Adipocyte (in vitro differentiated cells): Measurements from ENCODE around the gene PSMD8.
A peak's percentile ranks its signal among the peaks of the same experiment; 100 is the strongest.

Experiments used
- DNase-seq: peaks from one replicate; pipeline ENCODE4 v3.0.0-alpha.2; 2015; ENCODE audit warnings: low read depth
- H3K27me3 ChIP-seq: replicated peaks from 2 replicates; pipeline ENCODE4 v1.7.0; 2013; ENCODE audit warnings: mild to moderate bottlenecking, low read length, moderate library complexity; ENCODE audit not compliant: control insufficient read depth, insufficient read depth
- H3K36me3 ChIP-seq: 2 replicates; pipeline ENCODE4 v1.7.0; 2013; ENCODE audit warnings: low read length, mild to moderate bottlenecking, moderate library complexity; ENCODE audit not compliant: control insufficient read depth, insufficient read depth, severe bottlenecking
- H3K4me1 ChIP-seq: 2 replicates; pipeline ENCODE4 v1.7.0; 2013; ENCODE audit warnings: mild to moderate bottlenecking, low read length, moderate library complexity; ENCODE audit not compliant: control insufficient read depth, insufficient read depth
- H3K4me3 ChIP-seq: 2 replicates; pipeline ENCODE4 v1.7.0; 2013; ENCODE audit warnings: mild to moderate bottlenecking, low read length, moderate library complexity
- H3K9ac ChIP-seq: 2 replicates; pipeline ENCODE4 v1.7.0; 2013; ENCODE audit warnings: mild to moderate bottlenecking, low read length, moderate library complexity
- H3K9me3 ChIP-seq: 2 replicates; pipeline ENCODE4 v1.7.0; 2013; ENCODE audit warnings: mild to moderate bottlenecking, low read length, moderate library complexity; ENCODE audit not compliant: control insufficient read depth

Gene PSMD8

GRCh38 chr19:38389101-38389925 lies 14.9 kb downstream of the PSMD8 start:
- Histone ChIP-seq H3K4me3 (peak overlapping the region; percentile 74), H3K9ac (peak overlapping the region; percentile 54), H3K4me1 (peaks cover 19% of the 10 kb centered on the region), H3K9me3 (no peaks in the 10 kb centered on the region), H3K27me3 (no peaks in the 10 kb centered on the region), H3K36me3 (peaks cover 4% of the 10 kb centered on the region)
- peak; percentile 79 for DNase-seq

GRCh38 chr19:38389957-38390924 lies 15.9 kb downstream of the PSMD8 start:
- Histone ChIP-seq H3K36me3 (peaks cover under 1% of the 10 kb centered on the region), H3K4me3 (no peak overlapping the region), H3K4me1 (peaks cover 19% of the 10 kb centered on the region), H3K9ac (no peak overlapping the region), H3K9me3 (no peaks in the 10 kb centered on the region), H3K27me3 (no peaks in the 10 kb centered on the region)
- no peak for DNase-seq

GRCh38 chr19:38391911-38392464 lies 17.6 kb downstream of the PSMD8 start:
- DNase-seq: no peak
- Histone ChIP-seq H3K4me1 (peaks cover 16% of the 10 kb centered on the region), H3K27me3 (peaks cover 4% of the 10 kb centered on the region), H3K9ac (no peak overlapping the region), H3K36me3 (no peaks in the 10 kb centered on the region), H3K9me3 (no peaks in the 10 kb centered on the region), H3K4me3 (no peak overlapping the region)

GRCh38 chr19:38392707-38393308 lies 18.4 kb downstream of the PSMD8 start:
- Histone ChIP-seq H3K9me3 (no peaks in the 10 kb centered on the region), H3K36me3 (no peaks in the 10 kb centered on the region), H3K9ac (no peak overlapping the region), H3K4me1 (peaks cover 9% of the 10 kb centered on the region), H3K27me3 (peaks cover 4% of the 10 kb centered on the region), H3K4me3 (no peak overlapping the region)
- DNase-seq: peak; percentile 45

GRCh38 chr19:38394488-38394887 lies 20.1 kb downstream of the PSMD8 start:
- no peak for DNase-seq
- H3K9me3 ChIP-seq: no peaks in the 10 kb centered on the region
- no peaks in the 10 kb centered on the region for H3K36me3 ChIP-seq
- H3K4me1 ChIP-seq: no peaks in the 10 kb centered on the region
- no peak overlapping the region for H3K9ac ChIP-seq
- H3K27me3 ChIP-seq: peaks cover 6% of the 10 kb centered on the region
- H3K4me3 ChIP-seq: no peak overlapping the region

GRCh38 chr19:38395381-38396114 lies 21.2 kb downstream of the PSMD8 start:
- Histone ChIP-seq H3K9ac (no peak overlapping the region), H3K4me1 (no peaks in the 10 kb centered on the region), H3K36me3 (no peaks in the 10 kb centered on the region), H3K27me3 (peaks cover 14% of the 10 kb centered on the region), H3K9me3 (no peaks in the 10 kb centered on the region), H3K4me3 (no peak overlapping the region)
- no peak for DNase-seq

- no peaks in the 10 kb centered on the region for H3K36me3 ChIP-seq
- H3K27me3 ChIP-seq: peaks cover 18% of the 10 kb centered on the region
- peaks cover 2% of the 10 kb centered on the region for H3K4me1 ChIP-seq
- no peak overlapping the region for H3K4me3 ChIP-seq
- no peak for DNase-seq
- H3K9me3 ChIP-seq: no peaks in the 10 kb centered on the region
- no peak overlapping the region for H3K9ac ChIP-seq
These were observed 24.7 kb downstream of the PSMD8 start for GRCh38 chr19:38399081-38399480.

GRCh38 chr19:38399537-38399936 lies 25.2 kb downstream of the PSMD8 start:
- H3K9me3 ChIP-seq: no peaks in the 10 kb centered on the region
- H3K36me3 ChIP-seq: no peaks in the 10 kb centered on the region
- peaks cover 2% of the 10 kb centered on the region for H3K4me1 ChIP-seq
- no peak overlapping the region for H3K9ac ChIP-seq
- no peak for DNase-seq
- peaks cover 18% of the 10 kb centered on the region for H3K27me3 ChIP-seq
- no peak overlapping the region for H3K4me3 ChIP-seq

GRCh38 chr19:38400361-38400760 lies 26.0 kb downstream of the PSMD8 start:
- Histone ChIP-seq H3K4me1 (peaks cover 2% of the 10 kb centered on the region), H3K9ac (no peak overlapping the region), H3K4me3 (no peak overlapping the region), H3K9me3 (no peaks in the 10 kb centered on the region), H3K36me3 (no peaks in the 10 kb centered on the region), H3K27me3 (peaks cover 18% of the 10 kb centered on the region)
- DNase-seq: no peak

- peak; percentile 8 for DNase-seq
- H3K4me1 ChIP-seq: peaks cover 2% of the 10 kb centered on the region
- H3K4me3 ChIP-seq: no peak overlapping the region
These were observed 26.8 kb downstream of the PSMD8 start for GRCh38 chr19:38401148-38401547.

More at GRCh38 chr19:38401148-38401547, 26.8 kb downstream of the PSMD8 start:
- Histone ChIP-seq H3K36me3 (no peaks in the 10 kb centered on the region), H3K9me3 (no peaks in the 10 kb centered on the region), H3K27me3 (peaks cover 17% of the 10 kb centered on the region), H3K9ac (no peak overlapping the region)
